Colon (tissue), 2 donors: ENCODE measurements around the gene OGDH.

Experiments used
- FAIRE-seq: peaks from 2 replicates; lab custom pipeline; 2012; peaks lifted over from hg19 to GRCh38; lab: Jason Lieb, UNC
- donor health status: control.
- donor health status: control.

Gene OGDH

GRCh38 chr7:44618753-44619152 is 12.3 kb downstream of the OGDH start:
- FAIRE-seq = no peak

- no peak for FAIRE-seq
Observed at GRCh38 chr7:44621034-44621749, 14.8 kb downstream of the OGDH start.

DNA sequence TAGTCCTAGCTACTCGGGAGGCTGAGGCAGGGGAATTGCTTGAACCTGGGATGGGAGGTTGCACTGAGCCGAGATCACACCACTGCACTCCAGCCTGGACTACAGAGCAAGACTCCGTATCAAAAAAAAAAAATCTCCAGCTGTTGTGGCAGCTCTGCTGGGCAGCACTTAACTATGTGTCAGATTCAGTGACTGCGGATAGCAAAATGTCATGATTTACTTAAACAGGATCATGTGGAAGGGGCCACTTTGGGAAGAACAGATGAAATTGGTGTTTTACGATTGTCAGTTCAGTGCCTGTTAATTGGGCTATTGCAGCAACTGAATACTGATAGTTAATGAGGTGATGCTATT is 15.3 kb downstream of the OGDH start:
- FAIRE-seq = no peak

DNA sequence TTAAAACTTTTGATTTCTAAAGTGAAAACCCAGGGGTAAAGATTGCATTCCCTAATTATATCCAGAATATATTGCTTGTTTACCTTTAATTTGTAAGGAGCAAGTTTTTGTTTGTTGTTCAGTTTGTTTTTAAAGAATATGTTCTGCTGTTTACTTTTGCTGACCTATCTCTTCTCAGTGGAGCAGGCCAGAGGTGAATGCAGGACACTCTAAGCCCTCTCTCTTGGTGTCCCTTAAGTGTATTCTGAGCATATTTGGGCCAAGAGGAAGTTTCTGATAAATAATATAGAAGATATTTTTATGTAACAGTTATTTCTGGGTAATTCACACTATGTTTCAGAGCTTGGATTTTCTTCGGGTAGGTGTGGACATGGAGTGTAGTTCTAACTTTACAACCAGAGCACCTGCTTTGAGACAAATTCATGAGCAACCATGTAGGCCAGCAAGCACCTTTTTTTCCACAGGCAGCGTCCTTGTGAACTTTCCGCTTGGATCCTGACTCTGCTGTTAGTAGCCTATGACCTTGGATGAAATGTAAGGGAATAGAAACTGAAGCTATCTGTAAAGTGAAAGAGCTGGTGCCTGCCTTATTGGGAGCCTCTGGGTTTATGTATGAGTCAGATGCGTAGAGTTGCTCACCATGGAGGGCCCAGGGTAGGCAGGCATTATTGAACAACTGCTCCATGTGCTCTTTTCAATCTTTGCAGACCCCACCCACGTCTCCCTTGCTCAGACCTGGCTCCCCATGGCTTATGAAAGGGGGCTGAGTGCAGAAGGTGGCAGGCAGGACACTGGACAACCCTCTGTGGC is 16.1 kb downstream of the OGDH start:
- no peak for FAIRE-seq

GRCh38 chr7:44624318-44624717 is 17.9 kb downstream of the OGDH start:
- no peak for FAIRE-seq

- no peak for FAIRE-seq
Observed at GRCh38 chr7:44625526-44626471, 19.4 kb downstream of the OGDH start.

DNA sequence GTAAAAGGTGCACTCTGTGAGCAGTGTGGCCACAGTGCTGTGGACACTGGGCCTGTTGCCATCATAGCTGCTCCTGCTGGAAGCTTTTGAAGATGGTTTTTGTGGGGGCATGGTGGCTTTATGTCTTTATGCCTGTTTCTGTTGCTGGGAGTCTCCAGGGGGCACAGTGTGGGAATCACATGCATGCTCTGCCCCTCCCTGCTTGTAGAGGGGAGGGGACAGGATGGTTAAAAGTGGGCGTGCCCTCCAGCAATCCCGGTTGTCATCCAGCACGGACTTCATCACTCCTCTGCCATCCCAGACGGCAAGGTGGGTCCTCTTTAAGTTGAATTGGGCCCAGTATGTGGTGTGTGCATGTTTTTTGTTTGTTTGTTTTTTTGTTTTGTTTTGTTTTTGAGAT is 20.2 kb downstream of the OGDH start:
- FAIRE-seq = no peak

GRCh38 chr7:44629829-44630522 is 23.5 kb downstream of the OGDH start:
- FAIRE-seq = no peak

DNA sequence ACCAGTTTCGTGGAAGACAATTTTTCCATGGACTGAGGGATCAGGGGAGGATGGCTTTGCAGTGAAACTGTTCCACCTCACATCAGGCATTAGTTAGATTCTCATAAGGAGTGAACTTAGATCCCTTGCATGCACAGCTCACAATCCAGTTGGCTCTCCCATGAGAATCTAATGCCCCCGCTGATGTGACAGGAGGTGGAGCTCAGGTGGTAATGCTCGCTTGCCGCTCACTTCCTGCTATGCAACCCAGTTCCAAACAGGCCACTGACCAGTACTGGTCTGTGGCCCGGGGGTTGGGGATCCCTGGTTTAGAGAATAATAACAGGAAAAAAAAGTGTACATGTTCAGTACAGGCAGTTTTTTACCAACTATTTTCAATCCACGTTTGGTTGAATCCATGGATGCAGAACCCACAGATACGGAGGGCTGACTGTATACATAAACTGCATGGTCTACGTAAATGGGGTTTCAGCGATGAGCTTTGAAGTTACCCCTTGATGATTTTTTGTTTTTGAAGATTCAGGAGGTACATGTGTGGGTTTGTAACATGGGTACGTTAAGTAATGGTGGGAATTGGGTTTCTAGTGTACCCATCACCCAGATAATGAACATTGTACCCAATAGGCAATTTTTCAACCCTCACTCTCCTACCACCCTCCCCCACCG is 24.5 kb downstream of the OGDH start:
- FAIRE-seq = no peak

- FAIRE-seq = no peak
Observed at GRCh38 chr7:44631458-44632115, 25.2 kb downstream of the OGDH start.

DNA sequence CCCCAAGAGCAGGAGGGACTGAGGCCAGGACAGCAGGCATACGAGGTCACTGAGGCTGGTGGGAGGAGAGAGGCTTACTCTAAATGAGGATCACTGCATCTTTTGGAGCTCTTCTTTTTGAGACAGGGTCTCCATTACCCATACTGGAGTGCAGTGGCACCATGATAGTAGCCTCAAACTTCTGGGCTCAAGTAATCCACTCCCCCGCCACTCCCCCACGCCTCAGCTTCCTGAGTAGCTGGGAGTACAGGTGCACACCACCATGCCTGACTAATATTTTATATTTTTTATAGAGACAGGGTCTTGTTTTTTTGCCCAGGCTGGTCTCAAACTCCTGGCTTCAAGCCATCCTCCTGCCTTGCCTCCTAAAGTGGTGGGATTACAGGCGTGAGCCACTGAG is 25.8 kb downstream of the OGDH start:
- no peak for FAIRE-seq

DNA sequence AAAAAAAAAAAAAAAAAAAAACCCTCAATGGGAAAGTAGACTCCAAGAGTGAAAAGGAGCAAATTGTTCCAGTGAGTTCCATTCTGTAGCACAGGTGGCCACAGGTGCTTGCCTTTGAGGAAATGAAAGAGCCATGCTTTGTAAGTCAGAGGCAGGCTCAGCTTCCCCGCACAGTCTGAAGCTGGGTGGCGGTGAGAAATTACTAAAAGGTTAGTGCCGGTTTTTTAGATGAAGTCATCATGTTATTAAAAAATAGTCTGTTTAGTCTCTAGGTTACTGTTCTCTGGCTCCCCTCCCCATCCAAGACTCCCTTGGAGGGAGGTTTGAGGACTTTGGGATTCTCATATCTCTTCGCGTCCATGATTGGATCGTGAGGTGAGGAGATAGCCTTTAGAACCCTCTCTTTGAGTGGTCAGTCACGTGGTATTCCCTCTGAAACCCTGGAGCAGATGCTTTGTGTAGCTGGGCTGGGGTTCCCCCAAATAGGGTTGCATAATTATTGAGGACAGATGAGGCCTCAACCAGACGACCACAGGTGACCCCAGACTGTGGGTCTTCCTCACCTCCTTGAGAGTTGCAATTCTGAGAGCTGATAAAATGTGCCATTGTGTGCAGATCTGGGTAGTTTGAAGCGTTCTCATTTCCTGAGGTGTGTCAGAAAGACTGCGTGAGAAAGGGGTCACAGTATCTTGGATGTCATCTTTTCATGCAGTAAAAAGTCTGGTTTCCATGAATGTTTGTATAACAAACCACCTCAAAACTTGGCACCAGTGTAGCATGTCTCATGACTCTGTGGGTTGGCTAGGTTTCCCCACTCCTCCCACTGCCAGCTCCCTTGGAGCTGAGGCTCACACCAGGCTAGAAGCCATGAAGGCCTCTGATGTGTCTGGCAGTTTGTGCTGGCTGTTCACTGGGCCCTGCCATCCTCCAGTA is 27.1 kb downstream of the OGDH start:
- no peak for FAIRE-seq

DNA sequence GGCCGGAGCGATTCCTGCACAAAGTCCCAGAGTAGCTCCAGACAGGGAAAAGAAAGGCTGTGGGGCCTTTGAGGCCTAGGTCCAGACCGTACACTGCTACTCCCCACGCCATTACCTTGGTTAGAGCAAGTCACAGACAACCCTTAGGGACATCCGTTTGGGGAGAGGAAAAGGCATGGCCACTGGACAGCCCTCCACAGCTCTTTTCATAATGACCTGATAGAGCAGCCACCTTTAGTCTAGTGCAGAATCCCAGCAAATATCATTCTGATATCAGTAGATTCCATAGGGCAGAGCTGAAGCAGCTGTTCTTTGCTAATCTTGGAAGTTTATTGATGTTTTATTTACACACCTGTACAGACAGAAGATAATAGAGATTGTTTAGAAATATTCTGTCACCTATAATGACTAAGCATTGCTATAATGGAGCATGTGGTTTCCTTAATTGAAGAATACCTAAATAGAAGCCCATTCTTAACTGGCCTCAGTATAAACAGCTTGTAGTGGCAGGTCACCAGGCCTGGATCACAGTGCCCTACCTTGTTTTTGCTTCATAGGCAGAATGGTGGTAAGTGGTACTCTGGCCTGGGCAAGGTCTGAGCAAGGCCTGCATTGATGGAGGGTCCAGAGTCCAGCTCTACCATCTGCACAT is 27.9 kb downstream of the OGDH start:
- no peak for FAIRE-seq

DNA sequence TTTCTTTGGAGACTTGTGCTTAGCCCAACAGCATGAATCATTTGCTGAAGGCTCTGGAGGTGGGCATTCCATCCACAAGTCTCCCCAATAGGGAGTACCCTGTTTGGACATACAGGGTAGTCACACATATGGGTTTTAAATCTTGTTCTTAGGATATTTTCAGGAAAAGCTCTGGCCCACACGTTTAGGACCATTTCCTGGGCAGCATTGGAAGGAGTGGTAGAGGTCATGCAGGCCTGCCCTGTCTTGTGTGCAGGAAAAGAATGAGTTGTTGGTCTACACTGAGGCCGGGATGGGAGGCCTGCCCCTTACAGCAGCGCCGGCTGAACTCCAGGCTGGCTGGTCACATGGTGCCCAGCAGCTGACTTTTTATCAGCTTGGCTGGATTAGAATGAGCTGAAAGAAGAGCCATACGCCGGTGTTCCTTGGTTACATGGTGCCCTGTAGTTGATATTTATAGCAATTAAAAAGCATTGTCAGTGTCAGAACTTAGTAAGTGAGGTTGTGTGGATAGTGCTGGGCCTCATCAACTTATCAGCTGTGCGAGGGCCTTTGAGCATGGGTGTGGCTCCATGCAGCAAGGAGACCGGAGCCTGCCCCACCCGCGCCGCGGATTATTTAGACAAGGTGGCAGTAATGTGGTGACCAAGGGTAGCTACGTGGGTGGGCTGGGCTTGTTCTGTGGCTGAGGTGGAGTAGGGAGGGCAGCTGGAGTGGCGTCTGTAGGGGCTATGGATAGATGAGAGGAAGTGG is 28.6 kb downstream of the OGDH start:
- no peak for FAIRE-seq

DNA sequence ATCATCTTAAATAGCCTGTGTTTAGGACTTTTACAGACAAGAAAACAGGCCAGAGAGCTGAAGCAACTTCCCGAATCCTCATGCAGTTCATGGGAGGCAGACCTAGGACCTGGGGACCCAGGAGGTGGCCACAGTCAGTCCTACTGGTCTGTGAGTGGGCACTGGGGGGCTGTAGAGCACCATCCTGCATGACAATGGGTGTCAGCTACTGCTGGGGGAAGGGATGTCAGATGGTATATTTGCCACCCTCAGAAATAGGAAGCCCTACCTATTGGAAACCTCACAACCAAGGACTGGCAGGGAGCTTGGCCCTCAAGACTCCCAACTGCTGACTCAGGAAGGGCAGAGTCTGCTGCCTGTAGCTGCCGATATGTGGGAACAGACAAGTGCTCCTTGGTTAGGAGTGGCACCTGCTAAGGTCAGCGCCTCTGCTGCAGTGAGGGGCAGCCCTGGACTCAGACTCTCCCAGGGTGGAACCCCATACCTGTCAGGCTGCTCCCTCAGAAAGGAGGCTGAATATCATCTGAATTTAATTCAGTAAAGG is 29.7 kb downstream of the OGDH start:
- no peak for FAIRE-seq

DNA sequence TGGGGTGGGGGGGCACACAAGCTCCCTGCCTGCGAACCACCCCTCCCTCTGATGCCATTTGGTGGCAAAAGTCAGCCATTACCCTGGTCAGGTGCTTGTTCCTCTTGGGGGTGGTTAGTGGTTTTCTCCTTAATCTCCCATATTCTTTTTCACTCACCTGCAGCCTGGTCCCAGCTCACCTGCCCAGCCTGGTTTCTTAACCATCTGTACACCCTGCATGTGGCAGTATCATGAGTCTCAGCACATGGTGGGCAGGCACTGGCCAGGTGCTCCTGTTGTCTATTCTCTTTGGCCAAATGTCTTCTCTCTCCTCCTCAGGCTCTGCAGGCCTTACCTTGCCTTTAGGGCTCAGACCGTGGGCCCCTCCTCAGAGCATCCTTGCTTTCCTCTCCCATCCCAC is 30.5 kb downstream of the OGDH start:
- no peak for FAIRE-seq

DNA sequence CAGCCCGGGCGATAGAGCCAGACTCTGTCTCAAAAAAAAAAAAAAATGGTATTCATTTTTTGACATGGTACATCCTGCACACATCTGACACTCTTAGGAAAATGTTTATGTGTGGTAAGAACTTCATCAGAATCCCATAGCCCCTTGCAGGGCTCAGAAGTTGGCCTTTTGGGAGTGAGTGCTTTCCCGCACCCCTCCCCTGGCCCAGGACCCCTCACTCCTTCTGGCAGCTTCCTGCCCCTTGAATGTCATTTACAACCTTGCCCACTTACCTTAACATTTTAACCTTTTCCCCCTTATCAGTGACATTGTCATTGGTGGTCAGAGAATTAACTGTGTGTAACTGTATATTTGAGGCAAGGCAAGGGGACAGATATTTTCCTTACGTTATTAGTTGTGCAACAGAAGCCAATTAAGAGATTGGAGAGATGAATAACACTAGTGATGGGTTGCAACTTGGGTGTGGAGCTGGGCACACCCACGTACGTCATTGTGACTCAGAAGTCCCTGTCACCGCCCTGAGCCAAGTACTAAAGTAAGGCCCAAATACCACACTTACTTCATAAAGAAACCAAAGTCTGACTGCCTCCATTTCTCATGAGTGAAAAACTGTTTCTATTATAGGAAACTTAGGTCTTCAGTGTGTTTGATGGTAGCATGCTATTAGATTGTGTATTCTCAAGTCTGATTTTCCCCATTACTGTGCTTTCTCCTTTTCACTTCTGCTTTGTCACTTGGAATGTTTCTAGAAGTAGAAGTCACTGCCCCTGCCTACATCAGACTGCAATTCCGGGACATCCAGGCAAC is 31.6 kb downstream of the OGDH start:
- no peak for FAIRE-seq
